ENCODE data around the gene LLGL1. TPM values are rescaled to one million over a fixed set of nuclear protein-coding genes. Genes with fewer than 3 reads are reported as not detected.
A peak's percentile ranks its signal among the peaks of the same experiment; 100 is the strongest.

Gene LLGL1
- total RNA-seq, 1 donor from 2014 or later = 17.2 TPM

- no peak for DNase-seq (ENCODE audit: low read depth in 2 of 2)
Observed at GRCh38 chr17:18229771-18230170, 4.3 kb downstream of the LLGL1 start.

DNA sequence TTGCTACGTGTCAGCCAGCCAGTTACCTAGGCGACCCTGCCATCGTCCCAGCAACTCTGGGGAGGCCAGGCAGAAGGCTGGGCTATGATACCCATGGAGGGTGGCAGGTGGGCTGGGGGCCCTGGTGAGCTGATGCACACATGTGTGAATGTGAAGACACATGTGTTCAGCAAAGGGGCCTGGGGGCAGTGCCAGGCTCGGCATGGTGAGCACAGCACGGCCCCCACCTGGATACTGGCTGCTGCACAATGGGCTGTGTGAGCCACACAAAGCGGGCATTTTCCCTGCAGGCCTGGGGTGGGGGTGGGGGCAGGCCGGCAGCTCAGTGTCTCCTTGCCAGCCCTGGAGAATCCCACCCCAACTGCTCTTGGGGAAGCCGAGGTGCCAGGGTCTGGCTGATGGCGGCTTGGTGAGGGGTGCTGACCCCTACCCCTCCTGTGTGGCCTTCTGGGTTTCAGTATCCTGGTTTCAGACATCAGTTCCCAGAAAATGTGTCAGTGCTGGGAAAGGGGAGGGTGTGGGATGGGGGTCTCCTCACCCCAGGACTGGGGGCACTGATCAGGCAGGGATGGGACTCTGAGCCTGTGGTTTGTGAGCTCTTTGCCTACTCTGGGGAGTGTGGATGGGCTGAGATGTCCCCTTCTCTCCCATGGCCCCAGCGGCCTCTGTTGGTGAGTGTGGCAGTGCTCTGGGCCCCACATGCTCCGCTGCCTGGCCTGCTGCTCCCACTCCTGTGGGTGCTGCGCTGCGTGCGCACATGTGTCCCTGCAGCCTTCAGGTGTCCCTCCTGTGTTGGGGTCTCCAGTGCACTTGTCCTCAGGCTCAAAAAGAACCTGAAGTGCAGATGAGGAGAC, 5.1 kb downstream of the LLGL1 start:
- no peak for DNase-seq (ENCODE audit: low read depth in 2 of 2)

- DNase-seq (ENCODE audit: low read depth in 2 of 2) = no peak
Observed at GRCh38 chr17:18231164-18231563, 5.7 kb downstream of the LLGL1 start.

DNA sequence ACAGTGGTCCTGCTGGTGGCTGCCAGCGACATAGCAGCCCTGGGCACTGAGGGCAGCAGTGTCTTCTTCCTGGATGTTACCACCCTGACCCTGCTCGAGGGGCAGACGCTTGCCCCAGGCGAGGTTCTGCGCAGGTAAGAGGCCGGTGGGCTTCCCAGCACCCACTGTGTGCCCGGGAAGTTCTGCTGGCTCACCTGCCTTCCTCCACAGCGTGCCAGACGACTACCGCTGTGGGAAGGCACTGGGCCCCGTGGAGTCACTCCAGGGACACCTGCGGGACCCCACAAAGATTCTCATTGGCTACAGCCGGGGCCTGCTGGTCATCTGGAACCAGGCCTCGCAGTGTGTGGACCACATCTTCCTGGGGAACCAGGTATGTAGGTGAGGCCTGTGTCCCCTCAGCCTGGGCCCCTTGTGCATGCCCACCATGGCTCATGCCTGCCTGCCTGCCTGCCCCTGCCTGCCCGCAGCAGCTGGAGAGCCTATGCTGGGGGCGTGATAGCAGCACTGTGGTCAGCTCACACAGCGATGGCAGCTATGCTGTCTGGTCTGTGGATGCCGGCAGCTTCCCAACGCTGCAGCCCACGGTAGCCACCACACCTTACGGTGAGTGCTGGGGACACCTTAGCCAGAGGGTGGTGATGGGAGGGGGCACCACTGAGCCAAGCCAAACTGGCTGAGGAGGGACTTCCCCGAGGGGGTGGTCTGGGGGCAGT, 8.5 kb downstream of the LLGL1 start:
- no peak for DNase-seq (ENCODE audit: low read depth in 2 of 2)

GRCh38 chr17:18234853-18235380, 9.5 kb downstream of the LLGL1 start:
- DNase-seq (ENCODE audit: low read depth in 2 of 2) = no peak

- peak; percentile 28 to 76 for DNase-seq (ENCODE audit: low read depth in 2 of 2)
Observed at GRCh38 chr17:18235743-18236256, 10.4 kb downstream of the LLGL1 start.

GRCh38 chr17:18236494-18236893, 11.1 kb downstream of the LLGL1 start:
- no peak for DNase-seq (ENCODE audit: low read depth in 2 of 2)

DNA sequence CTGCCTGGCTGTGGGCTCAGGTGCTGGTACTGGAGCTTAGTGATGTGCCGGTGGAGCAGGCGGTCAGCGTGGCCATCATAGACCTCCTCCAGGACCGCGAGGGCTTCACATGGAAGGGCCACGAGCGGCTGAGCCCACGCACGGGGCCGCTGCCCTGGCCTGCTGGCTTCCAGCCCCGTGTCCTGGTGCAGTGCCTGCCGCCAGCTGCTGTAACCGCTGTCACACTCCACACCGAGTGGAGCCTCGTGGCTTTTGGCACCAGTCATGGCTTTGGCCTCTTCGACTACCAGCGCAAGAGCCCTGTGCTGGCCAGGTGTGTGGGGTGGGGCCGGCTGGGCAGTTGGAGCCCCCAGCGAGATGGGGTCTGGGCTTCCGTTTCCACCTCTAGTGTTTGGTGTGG, 12.0 kb downstream of the LLGL1 start:
- DNase-seq (ENCODE audit: low read depth in 2 of 2) = no peak

GRCh38 chr17:18238299-18238698, 12.9 kb downstream of the LLGL1 start:
- DNase-seq (ENCODE audit: low read depth in 2 of 2) = no peak

DNA sequence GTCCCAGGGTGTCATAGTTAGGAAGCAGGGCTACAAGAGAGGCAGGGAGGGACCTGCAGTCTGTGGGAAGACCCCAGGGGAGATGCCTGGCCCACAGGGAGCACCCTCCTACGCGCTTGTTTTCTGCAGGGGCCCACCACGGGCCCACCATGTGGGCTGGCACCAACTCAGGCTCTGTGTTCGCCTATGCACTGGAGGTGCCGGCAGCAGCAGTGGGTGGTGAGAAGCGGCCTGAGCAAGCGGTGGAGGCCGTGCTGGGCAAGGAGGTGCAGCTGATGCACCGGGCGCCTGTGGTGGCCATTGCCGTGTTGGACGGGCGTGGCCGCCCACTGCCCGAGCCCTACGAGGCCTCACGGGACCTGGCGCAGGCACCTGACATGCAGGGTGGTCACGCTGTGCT, 15.0 kb downstream of the LLGL1 start:
- DNase-seq (ENCODE audit: low read depth in 2 of 2) = no peak

DNA sequence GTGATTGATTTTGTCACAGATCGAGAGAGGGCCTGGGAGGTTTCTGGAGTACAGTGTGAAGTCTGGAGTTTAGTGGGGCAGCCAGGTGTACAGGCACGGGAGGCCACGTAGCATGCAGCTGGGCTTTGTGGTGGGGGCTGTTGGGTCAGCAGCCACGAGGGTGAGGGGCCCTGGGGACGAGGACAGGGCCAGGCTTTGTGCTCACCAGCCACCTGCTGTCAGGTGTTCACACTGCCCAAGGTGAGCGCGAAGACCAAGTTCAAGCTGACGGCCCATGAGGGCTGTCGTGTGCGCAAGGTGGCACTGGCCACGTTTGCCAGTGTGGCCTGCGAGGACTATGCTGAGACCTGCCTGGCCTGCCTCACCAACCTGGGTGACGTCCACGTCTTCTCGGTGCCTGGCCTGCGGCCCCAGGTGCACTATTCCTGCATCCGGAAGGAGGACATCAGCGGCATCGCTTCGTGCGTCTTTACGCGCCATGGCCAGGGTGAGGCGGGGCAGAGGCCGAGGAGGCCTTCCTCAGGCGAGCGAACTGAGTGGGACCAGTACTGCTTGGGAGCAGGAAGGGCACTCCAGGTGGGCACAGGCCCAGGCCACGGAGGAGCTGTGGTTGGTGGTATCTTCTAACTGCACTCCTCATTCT, 15.9 kb downstream of the LLGL1 start:
- DNase-seq (ENCODE audit: low read depth in 2 of 2) = no peak

GRCh38 chr17:18245038-18245776, 19.8 kb downstream of the LLGL1 start:
- DNase-seq (ENCODE audit: low read depth in 2 of 2) = no peak

- no peak for DNase-seq (ENCODE audit: low read depth in 2 of 2)
Observed at GRCh38 chr17:18246109-18246725, 20.8 kb downstream of the LLGL1 start.

DNA sequence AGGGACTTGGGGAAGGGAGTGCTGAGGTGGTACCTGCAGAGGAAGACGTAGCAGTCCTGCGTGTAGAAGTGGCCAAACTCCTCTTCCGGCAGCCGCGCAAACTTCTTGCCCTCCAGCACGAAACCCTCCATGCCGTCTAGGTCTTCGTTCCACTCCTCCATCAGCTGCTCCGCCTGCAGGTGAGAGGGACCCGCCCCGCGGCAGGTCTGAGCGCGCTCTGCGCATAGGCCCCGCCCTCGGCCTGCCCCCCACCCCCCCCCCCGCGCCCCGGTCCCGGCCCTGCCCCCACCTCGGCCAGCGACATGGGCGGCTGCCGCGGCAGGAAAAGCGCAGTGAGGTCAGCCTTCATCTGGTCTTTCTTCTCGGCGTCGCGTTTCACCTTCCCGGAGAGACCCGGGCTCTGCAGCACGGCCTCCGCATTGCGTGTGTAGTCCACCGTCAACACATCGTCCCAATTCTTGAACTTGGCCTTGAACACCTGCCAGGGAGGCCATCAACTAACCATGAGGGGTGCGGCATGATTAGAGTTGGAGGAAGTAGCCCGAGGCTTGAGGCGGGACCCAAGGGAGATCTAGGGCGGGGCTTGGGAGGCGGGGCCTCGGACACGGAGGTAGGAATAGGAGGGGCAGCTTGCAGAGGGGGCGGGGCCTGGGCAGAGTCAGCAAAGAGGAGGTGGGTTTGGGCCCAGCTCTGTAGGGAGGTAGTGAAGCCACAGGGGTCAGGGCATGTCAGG, 21.6 kb downstream of the LLGL1 start:
- DNase-seq (ENCODE audit: low read depth in 2 of 2) = no peak

DNA sequence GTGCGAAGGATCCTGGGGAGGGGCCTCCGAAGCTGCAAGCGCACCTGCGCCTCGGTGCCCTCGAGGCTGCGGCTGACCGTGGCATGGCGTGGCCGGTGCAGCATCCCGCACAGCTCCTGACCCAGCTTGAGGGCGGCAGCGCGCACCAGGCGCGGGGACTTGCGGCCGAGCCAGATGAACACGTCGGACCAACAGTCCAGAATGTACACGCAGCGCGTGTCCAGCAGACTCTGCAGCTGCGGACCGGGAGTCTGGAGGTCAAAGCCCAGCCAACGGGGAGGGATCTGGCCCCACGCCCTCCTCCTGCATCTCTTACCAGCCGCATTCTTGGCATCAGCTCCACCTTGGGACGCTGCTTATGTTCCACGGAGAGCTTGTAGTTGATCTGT, 22.2 kb downstream of the LLGL1 start:
- DNase-seq (ENCODE audit: low read depth in 2 of 2) = no peak

GRCh38 chr17:18248300-18248731, 22.9 kb downstream of the LLGL1 start:
- DNase-seq (ENCODE audit: low read depth in 2 of 2) = peak; percentile 35 to 79

DNA sequence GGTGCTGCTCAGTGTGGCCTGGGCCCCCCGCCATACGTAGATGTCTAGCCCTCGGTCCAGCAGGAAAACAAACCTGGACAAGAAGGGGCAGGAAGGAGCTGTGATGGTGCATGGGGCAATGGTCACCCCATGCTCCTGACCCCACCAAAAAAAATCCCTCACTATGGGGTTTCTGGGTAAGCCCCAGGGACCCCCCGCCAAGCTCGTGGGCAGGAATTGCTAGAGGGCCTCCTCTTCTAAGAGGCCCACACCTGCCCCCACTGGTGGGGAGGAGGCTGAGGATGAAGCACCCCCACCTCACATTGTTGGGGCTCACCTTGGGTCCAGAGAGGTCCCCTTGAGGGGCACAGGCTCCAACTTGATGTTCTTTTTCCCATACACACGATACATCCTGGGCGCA, 23.4 kb downstream of the LLGL1 start:
- DNase-seq (ENCODE audit: low read depth in 2 of 2) = no peak

DNA sequence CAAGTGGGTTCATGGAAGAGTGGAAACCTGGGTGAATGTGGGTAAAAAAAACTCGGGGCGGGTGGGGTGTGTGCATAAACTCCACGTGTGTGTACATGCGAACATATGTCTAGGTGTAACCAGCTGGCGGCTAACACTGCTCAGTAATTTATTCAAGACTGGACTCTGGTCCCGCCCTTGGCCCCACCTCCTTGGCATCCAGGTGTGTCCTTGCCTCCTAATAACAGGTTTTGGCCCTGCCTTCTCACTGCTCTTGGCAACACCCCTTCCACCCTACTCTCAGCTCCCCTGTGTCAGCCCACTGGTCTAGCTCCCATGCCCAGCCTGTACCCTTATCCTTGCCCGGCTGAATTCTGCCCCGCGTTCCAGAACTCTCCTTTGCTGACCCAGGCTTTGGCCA, 24.8 kb downstream of the LLGL1 start:
- DNase-seq (ENCODE audit: low read depth in 2 of 2) = no peak

DNA sequence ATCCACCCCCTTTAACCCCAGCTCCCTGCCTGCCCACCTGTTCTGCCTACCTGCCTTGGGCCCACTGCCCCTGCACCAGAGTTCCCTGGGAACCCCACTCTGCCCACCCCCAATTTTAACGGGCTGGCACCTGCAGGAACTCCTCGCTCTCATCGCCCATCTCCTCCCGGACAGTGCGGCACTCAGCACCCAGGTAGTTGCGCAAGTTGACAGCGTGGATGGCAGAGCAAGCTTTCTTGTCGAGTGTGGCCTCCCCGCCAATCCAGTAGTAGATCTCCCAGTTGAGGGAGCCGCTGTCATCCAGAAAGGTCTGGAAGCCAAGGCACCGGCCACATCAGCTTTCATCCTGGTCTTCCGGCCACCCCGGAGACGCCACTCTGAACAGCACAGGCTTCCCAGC, 25.3 kb downstream of the LLGL1 start:
- no peak for DNase-seq (ENCODE audit: low read depth in 2 of 2)

GRCh38 chr17:18251204-18251603, 25.8 kb downstream of the LLGL1 start:
- no peak for DNase-seq (ENCODE audit: low read depth in 2 of 2)
